K562 (cell line): ENCODE data around the gene TRMT44. TPM values are rescaled to one million over a fixed set of nuclear protein-coding genes. Genes with fewer than 3 reads are reported as not detected.

ENCODE experiments used
- ATAC-seq: fragments of 200-7000 bp; cut with Tn5 transposase; 3 replicates; pipeline ENCODE4 v1.9.1; 2020; ENCODE audit warnings: moderate library complexity
- BruUV-seq: library from RNA; stranded (reverse); fragments of 400-500 nt; replicated peaks from 2 replicates; lab custom pipeline; 2021; lab: Mats Ljungman, UMichigan
- CTCF ChIA-PET: fragments of 300-600 bp; formaldehyde crosslinking; extraction: SDS; loops from one replicate; lab custom pipeline; 2021; ENCODE audit warnings: low intra/inter-chr PET ratio; lab: Yijun Ruan, JAX
- POLR2A ChIA-PET: fragments of 300-600, 350-650 bp; sonication (Branson Sonifier 250); formaldehyde crosslinking; extraction: SDS; loops from one replicate; lab custom pipeline; 2021; ENCODE audit warnings: antibody characterized with exemption, inconsistent platforms; lab: Yijun Ruan, JAX
- DNase-seq, 4 experiments: peaks; one replicate each; pipeline versions ENCODE4 v3.0.0 to v3.0.0-alpha.2; 2011 to 2018; ENCODE audit warnings: low spot score in 3 of 4, mixed read lengths in 3 of 4; ENCODE audit errors: extremely low read depth in 1 of 4
- FAIRE-seq: peaks from 2 replicates; lab custom pipeline; 2011; peaks lifted over from hg19 to GRCh38; lab: Jason Lieb, UNC
- H2AFZ ChIP-seq: 2 replicates; pipeline ENCODE4 v1.6.0; 2011; ENCODE audit warnings: low read depth, low read length, control low read depth, inconsistent platforms
- H3K27ac ChIP-seq: fragments of 200-600 bp; 3 replicates; pipeline ENCODE4 v1.8.0; 2011; ENCODE audit warnings: low read depth, mild to moderate bottlenecking, control low read depth, inconsistent platforms, low read length, moderate library complexity, mixed read lengths; ENCODE audit errors: extremely low read depth
- H3K27me3 ChIP-seq, 2 experiments: fragments of 300-600 bp in 1 of 2; 2 replicates in 1 of 2; 3 replicates in 1 of 2; pipeline versions ENCODE4 v1.6.0 to v1.8.0; 2011; ENCODE audit warnings: inconsistent platforms in 2 of 2, low read length in 2 of 2, mild to moderate bottlenecking in 1 of 2, mixed read lengths in 1 of 2, moderate library complexity in 1 of 2; ENCODE audit not compliant: control insufficient read depth in 2 of 2, insufficient read depth in 2 of 2
- H3K36me3 ChIP-seq: fragments of 300-600 bp; 3 replicates; pipeline ENCODE4 v1.8.0; 2011; ENCODE audit warnings: mild to moderate bottlenecking, low read length, inconsistent platforms; ENCODE audit not compliant: control insufficient read depth, insufficient read depth
- H3K4me1 ChIP-seq, 2 experiments: fragments of 200-600 bp in 1 of 2; replicated peaks in 1 of 2; 2 replicates in 1 of 2; 3 replicates in 1 of 2; pipeline versions ENCODE4 v1.5.1 to v1.8.0; 2011; ENCODE audit warnings: inconsistent platforms in 2 of 2, low read length in 2 of 2, mild to moderate bottlenecking in 1 of 2, mixed read lengths in 1 of 2, moderate library complexity in 1 of 2; ENCODE audit not compliant: control insufficient read depth in 2 of 2, insufficient read depth in 2 of 2
- H3K4me2 ChIP-seq: 2 replicates; pipeline ENCODE4 v1.6.1; 2011; ENCODE audit warnings: low read length, control low read depth, inconsistent platforms, mixed read lengths; ENCODE audit not compliant: insufficient read depth
- H3K4me3 ChIP-seq: fragments of 200-600 bp; sonication (generic), shearing (Covaris generic); 2 replicates; pipeline ENCODE4 v1.5.1; 2016; ENCODE audit warnings: control low read depth, inconsistent platforms
- H3K79me2 ChIP-seq: fragments of 200-600 bp; 3 replicates; pipeline ENCODE4 v1.8.0; 2011; ENCODE audit warnings: low read length, inconsistent platforms; ENCODE audit not compliant: control insufficient read depth, insufficient read depth
- H3K9ac ChIP-seq, 2 experiments: 2 replicates each; pipeline versions ENCODE4 v1.6.0 to v1.6.1; 2011; ENCODE audit warnings: low read depth in 2 of 2, low read length in 2 of 2, control low read depth in 1 of 2, inconsistent platforms in 1 of 2, mild to moderate bottlenecking in 1 of 2, mixed read lengths in 1 of 2; ENCODE audit not compliant: insufficient read depth in 1 of 2
- H3K9me1 ChIP-seq: one replicate; pipeline ENCODE4 v1.6.0; 2011; ENCODE audit warnings: inconsistent platforms, mild to moderate bottlenecking, low read length, moderate library complexity; ENCODE audit not compliant: control insufficient read depth, insufficient read depth
- H3K9me3 ChIP-seq: replicated peaks from 2 replicates; pipeline ENCODE4 v1.5.1; 2011; ENCODE audit warnings: low read depth, low read length, inconsistent platforms; ENCODE audit not compliant: control insufficient read depth, insufficient read depth
- H4K20me1 ChIP-seq: replicated peaks from 2 replicates; pipeline ENCODE4 v1.6.1; 2011; ENCODE audit warnings: low read length, inconsistent platforms, mixed read lengths; ENCODE audit not compliant: control insufficient read depth, insufficient read depth
- MYC ChIP-seq, 2 experiments: fragments of 250-450 bp in 1 of 2; sonication (Bioruptor Pico) in 1 of 2; IDR thresholded peaks; 2 replicates each; pipeline versions ENCODE4 v1.5.1 to v1.6.1; 2012 to 2021; ENCODE audit warnings: low read depth in 2 of 2, borderline replicate concordance in 1 of 2, improper control_type of control experiment in 1 of 2, low read length in 1 of 2, mild to moderate bottlenecking in 1 of 2, moderate library complexity in 1 of 2
- PTBP1 ChIP-seq: fragments of 200-400 bp; formaldehyde crosslinking; IDR thresholded peaks from 2 replicates; pipeline ENCODE4 v1.6.1; 2017; ENCODE audit warnings: low read depth, low read length
- RBFOX2 ChIP-seq: fragments of 200-400 bp; formaldehyde crosslinking; IDR thresholded peaks from 2 replicates; pipeline ENCODE4 v1.6.1; 2017; ENCODE audit warnings: low read depth, mild to moderate bottlenecking, low read length, moderate library complexity
- THRAP3 ChIP-seq: fragments of 450-650 bp; IDR thresholded peaks from 2 replicates; pipeline ENCODE4 v1.6.1; 2016; ENCODE audit warnings: mild to moderate bottlenecking, inconsistent platforms, borderline replicate concordance
- WGBS: fragments of 100-300 bp; shearing (Covaris generic); methylation state at CpG from one replicate; pipeline ENCODE4 v1.1.6; 2016; ENCODE audit warnings: low coverage, mixed read lengths; ENCODE audit not compliant: insufficient coverage; ENCODE audit errors: missing lambda C conversion rate; 5-methylcytosine and 5-hydroxymethylcytosine counted together
- in situ Hi-C: fragments of 300-500 bp; cut with MboI; formaldehyde crosslinking; loops from 4 replicates; pipeline ENCODE4 v1.15.0; 2018; ENCODE audit warnings: inconsistent platforms, mixed read lengths
- intact Hi-C: fragments of 100-400 bp; cut with micrococcal nuclease; formaldehyde crosslinking; loops from 2 replicates; pipeline ENCODE4 v1.14.2; 2022
- polyA plus RNA-seq, 8 experiments: library from polyadenylated mRNA; depleted of rRNA in 4 of 8; stranded (reverse) in 5 of 8; unstranded in 3 of 8; fragments of >200 nt; fragmentation: Nextera tagmentation in 2 of 8; fragmentation: Illumina TruSeq in 1 of 8; extraction: Ambion mirVana in 2 of 8; extraction: Trizol in 1 of 8; gene quantifications; 2 replicates each; pipeline versions ENCODE4 v1.2.1 to v1.2.3, GENCODE V29; 2011 to 2014; ENCODE audit warnings: inconsistent platforms in 1 of 8, missing spikeins in 1 of 8
- total RNA-seq, 7 experiments: library from RNA; depleted of rRNA in 6 of 7; stranded (reverse); fragments of >200 nt in 6 of 7; fragmentation: Illumina TruSeq in 2 of 7; extraction: Trizol in 2 of 7; gene quantifications; 2 replicates each; pipeline versions ENCODE4 v1.2.1 to v1.2.3, GENCODE V29; 2011 to 2021; ENCODE audit warnings: low replicate concordance in 1 of 7

TRMT44 gene
- total and polyA plus RNA-seq, 9 of the 15 experiments (the other 6 are each of a cell fraction or from before 2014, with no cell fraction given) = 1.2 to 18.6 (median 10.0) TPM

GRCh38 chr4:8477095-8477635 lies 36.6 kb downstream of the TRMT44 start:
- intact Hi-C loops (no loop called here), in situ Hi-C loops (loop anchor here (5.0 kb wide), 1 partner anchor 80 kb away; no protein-coding TSS in a partner anchor)
- H2AFZ ChIP-seq = no peak overlapping the region
- peak overlapping the region in 1 of 2 experiments; percentile 45; a peak in 2 of 4 replicates for H3K9ac ChIP-seq
- WGBS = 91% methylated on average over 14 of the region's 16 CpGs
- no peak for ATAC-seq
- H3K9me3 ChIP-seq = no peaks in the 10 kb centered on the region
- ChIA-PET CTCF (no interaction called here), POLR2A (interaction anchor here (0.6 to 1.3 kb wide), 2 partner anchors 45 to 128 kb away, joined by 3 read pairs; no protein-coding TSS in a partner anchor)
- no peaks in the 10 kb centered on the region for H4K20me1 ChIP-seq
- H3K9me1 ChIP-seq = no peaks in the 10 kb centered on the region
- H3K27me3 ChIP-seq = no peaks in the 10 kb centered on the region
- H3K4me2 ChIP-seq = no peak overlapping the region
- TF ChIP-seq RBFOX2 (no peak), PTBP1 (no peak), THRAP3 (no peak), MYC (IDR thresholded peaks at IDR 0.05; ENCODE audit: low read depth, low read length) (no peak), MYC (CRISPR knock-in tag; IDR thresholded peaks at IDR 0.05; ENCODE audit: borderline replicate concordance, low read depth) (no peak)
- H3K4me1 ChIP-seq = peaks cover 26 to 47% of the 10 kb centered on the region in 2 experiments
- BruUV-seq = no TSS peak
- peaks cover 24% of the 10 kb centered on the region; the same call in 1 of the 3 replicates for H3K36me3 ChIP-seq
- H3K79me2 ChIP-seq = no peaks in the 10 kb centered on the region
- no peak overlapping the region for H3K4me3 ChIP-seq
- DNase-seq = no peak
- no peak overlapping the region for H3K27ac ChIP-seq
- no peak for FAIRE-seq
